HG02938 (cell line): ENCODE results near the gene EFHC1.

ENCODE experiments used
- ATAC-seq: cut with Tn5 transposase; IDR thresholded peaks from one replicate; pipeline ENCODE4 v1.9.1; 2021; ENCODE audit warnings: mild to moderate bottlenecking, moderate library complexity; ENCODE audit not compliant: unreplicated experiment

Gene EFHC1

GRCh38 chr6:52516269-52516668, 96.1 kb downstream of the EFHC1 start:
- no peak for ATAC-seq

GRCh38 chr6:52516943-52517342, 96.8 kb downstream of the EFHC1 start:
- no peak for ATAC-seq

GRCh38 chr6:52517502-52518278, 97.5 kb downstream of the EFHC1 start:
- ATAC-seq: peak; percentile 97

- no peak for ATAC-seq
Measured at GRCh38 chr6:52518279-52518945, 98.3 kb downstream of the EFHC1 start.

- ATAC-seq: no peak
Measured at GRCh38 chr6:52519618-52520017, 99.5 kb downstream of the EFHC1 start.

- no peak for ATAC-seq
Measured at GRCh38 chr6:52522151-52522626, 102.0 kb downstream of the EFHC1 start.

- ATAC-seq: no peak
Measured at GRCh38 chr6:52522655-52523054, 102.5 kb downstream of the EFHC1 start.

- ATAC-seq: no peak
Measured at GRCh38 chr6:52523378-52524142, 103.4 kb downstream of the EFHC1 start.

- no peak for ATAC-seq
Measured at GRCh38 chr6:52524918-52525317, 104.8 kb downstream of the EFHC1 start.

- ATAC-seq: no peak
Measured at GRCh38 chr6:52526634-52527033, 106.5 kb downstream of the EFHC1 start.

GRCh38 chr6:52527436-52527835, 107.3 kb downstream of the EFHC1 start:
- no peak for ATAC-seq

GRCh38 chr6:52529311-52529710, 109.2 kb downstream of the EFHC1 start:
- no peak for ATAC-seq

GRCh38 chr6:52530351-52530750, 110.2 kb downstream of the EFHC1 start:
- ATAC-seq: no peak

- no peak for ATAC-seq
Measured at GRCh38 chr6:52531396-52531795, 111.3 kb downstream of the EFHC1 start.

- ATAC-seq: no peak
Measured at GRCh38 chr6:52531834-52532233, 111.7 kb downstream of the EFHC1 start.

GRCh38 chr6:52532457-52532856, 112.3 kb downstream of the EFHC1 start:
- ATAC-seq: no peak

- ATAC-seq: no peak
Measured at GRCh38 chr6:52533491-52533890, 113.3 kb downstream of the EFHC1 start.

- no peak for ATAC-seq
Measured at GRCh38 chr6:52534363-52534762, 114.2 kb downstream of the EFHC1 start.

- no peak for ATAC-seq
Measured at GRCh38 chr6:52534966-52535390, 114.8 kb downstream of the EFHC1 start.

- peak; percentile 2 for ATAC-seq
Measured at GRCh38 chr6:52535711-52536423, 115.7 kb downstream of the EFHC1 start.

GRCh38 chr6:52536424-52536916, 116.3 kb downstream of the EFHC1 start:
- ATAC-seq: peak; percentile 30
